HCT116 (cell line): Measurements from ENCODE around the gene SERF2.

Experiments used
- ATF3 ChIP-seq: IDR thresholded peaks from 2 replicates; pipeline ENCODE4 v1.6.1; 2012
- CTCF ChIP-seq, 3 experiments: fragments of 200-600 bp in 1 of 3; sonication (generic) in 1 of 3; IDR thresholded peaks in 2 of 3; conservative IDR thresholded peaks in 1 of 3; 2 replicates each; pipeline ENCODE4 v1.5.1; 2012 to 2017; ENCODE audit warnings: low read depth in 2 of 3, low read length in 2 of 3, antibody characterized with exemption in 1 of 3, borderline replicate concordance in 1 of 3, control low read depth in 1 of 3, mild to moderate bottlenecking in 1 of 3, mixed read lengths in 1 of 3, mixed run types in 1 of 3, moderate library complexity in 1 of 3; ENCODE audit not compliant: insufficient read depth in 1 of 3
- EZH2 ChIP-seq: fragments of 200-600 bp; sonication (generic); IDR thresholded peaks from 2 replicates; pipeline ENCODE4 v1.6.1; 2017; ENCODE audit warnings: antibody characterized with exemption, mixed run types
- EZH2phosphoT487 ChIP-seq: fragments of 200-600 bp; IDR thresholded peaks from 2 replicates; pipeline ENCODE4 v1.6.1; 2018; ENCODE audit warnings: antibody characterized with exemption, borderline replicate concordance
- JUND ChIP-seq: IDR thresholded peaks from 2 replicates; pipeline ENCODE4 v1.6.1; 2012
- POLR2A ChIP-seq: IDR thresholded peaks from 2 replicates; pipeline ENCODE4 v1.7.0; 2011; ENCODE audit warnings: borderline replicate concordance; ENCODE audit not compliant: insufficient read depth, insufficient read length; ENCODE audit errors: extremely low read depth
- POLR2AphosphoS5 ChIP-seq: IDR thresholded peaks from 2 replicates; pipeline ENCODE4 v1.6.1; 2011; ENCODE audit warnings: mild to moderate bottlenecking, low read depth, low read length, moderate library complexity
- RAD21 ChIP-seq: IDR thresholded peaks from 2 replicates; pipeline ENCODE4 v1.6.1; 2012; ENCODE audit warnings: low read depth, mild to moderate bottlenecking
- REST ChIP-seq: IDR thresholded peaks from 2 replicates; pipeline ENCODE4 v1.6.1; 2012; ENCODE audit warnings: low read depth
- SIN3A ChIP-seq: IDR thresholded peaks from 2 replicates; pipeline ENCODE4 v1.6.1; 2012; ENCODE audit warnings: low read depth
- SRF ChIP-seq: IDR thresholded peaks from 2 replicates; pipeline ENCODE4 v1.6.1; 2012; ENCODE audit warnings: low read depth
- YY1 ChIP-seq: IDR thresholded peaks from 2 replicates; pipeline ENCODE4 v1.6.1; 2011; ENCODE audit warnings: low read length, low read depth, moderate library complexity, mild to moderate bottlenecking; ENCODE audit not compliant: insufficient replicate concordance; ENCODE audit errors: extremely low read depth
- ZBTB33 ChIP-seq: IDR thresholded peaks from 2 replicates; pipeline ENCODE4 v1.6.1; 2011; ENCODE audit warnings: mild to moderate bottlenecking, low read length, moderate library complexity; ENCODE audit not compliant: insufficient replicate concordance; ENCODE audit errors: extremely low read depth
- ZNF274 ChIP-seq: fragments of 200-500 bp; sonication (Bioruptor generic); IDR thresholded peaks from 2 replicates; pipeline ENCODE4 v1.6.1; 2014; ENCODE audit warnings: mild to moderate bottlenecking, low read depth, low read length, inconsistent platforms

- TF ChIP-seq EZH2 (no peak), POLR2A (no peak), CTCF (IDR thresholded peaks at IDR 0.05 in 2 of 3, conservative IDR thresholded peaks at IDR 0.05 in 1 of 3; ENCODE audit: borderline replicate concordance in 1 of 3, insufficient read depth in 1 of 3, low read depth in 2 of 3, low read length in 2 of 3) (no peak), ZBTB33 (no peak), POLR2AphosphoS5 (no peak), JUND (no peak), REST (no peak), EZH2phosphoT487 (no peak), ZNF274 (no peak), ATF3 (no peak), SRF (no peak), RAD21 (no peak), YY1 (no peak), SIN3A (no peak)
Observed at GRCh38 chr15:43808960-43809678, 17.0 kb downstream of the SERF2 start.
